Measurements from ENCODE around the gene PAK4.
"Not testable (repeated sequence)": the region's sequence is repeated elsewhere in the genome, so short reads cannot be mapped to it uniquely, and the experiment has no call there.

Gene PAK4

GRCh38 chr19:39130337-39131254, 5.0 kb downstream of the PAK4 start:
- FAIRE-seq: no peak

- no peak for FAIRE-seq
These were observed 5.7 kb downstream of the PAK4 start for GRCh38 chr19:39131255-39131755.

GRCh38 chr19:39132344-39132969, 6.9 kb downstream of the PAK4 start:
- no peak for FAIRE-seq

GRCh38 chr19:39133431-39134270, 8.1 kb downstream of the PAK4 start:
- FAIRE-seq: no peak

GRCh38 chr19:39135701-39136100, 10.1 kb downstream of the PAK4 start:
- FAIRE-seq: no peak

- no peak for FAIRE-seq
These were observed 10.8 kb downstream of the PAK4 start for GRCh38 chr19:39136225-39136940.

- no peak for FAIRE-seq
These were observed 11.5 kb downstream of the PAK4 start for GRCh38 chr19:39137131-39137530.

GRCh38 chr19:39138221-39139211, 12.9 kb downstream of the PAK4 start:
- FAIRE-seq: no peak

GRCh38 chr19:39139305-39139874, 13.8 kb downstream of the PAK4 start:
- FAIRE-seq: no peak

- FAIRE-seq: no peak
These were observed 14.4 kb downstream of the PAK4 start for GRCh38 chr19:39139971-39140453.

- FAIRE-seq: no peak
These were observed 15.0 kb downstream of the PAK4 start for GRCh38 chr19:39140594-39140993.

GRCh38 chr19:39141929-39142328, 16.3 kb downstream of the PAK4 start:
- FAIRE-seq: no peak

GRCh38 chr19:39142630-39143029, 17.0 kb downstream of the PAK4 start:
- FAIRE-seq: no peak

GRCh38 chr19:39143757-39144289, 18.2 kb downstream of the PAK4 start:
- FAIRE-seq: not testable (repeated sequence)

GRCh38 chr19:39144290-39145071, 18.9 kb downstream of the PAK4 start:
- no peak for FAIRE-seq

GRCh38 chr19:39145180-39145953, 19.8 kb downstream of the PAK4 start:
- FAIRE-seq: no peak

- no peak for FAIRE-seq
These were observed 20.5 kb downstream of the PAK4 start for GRCh38 chr19:39146091-39146490.

- no peak for FAIRE-seq
These were observed 21.3 kb downstream of the PAK4 start for GRCh38 chr19:39146686-39147450.

Measured in colon (tissue), 2 donors.